Measurements from ENCODE around the gene BTBD17. TPM values are rescaled to one million over a fixed set of nuclear protein-coding genes. Genes with fewer than 3 reads are reported as not detected.

BTBD17 gene
- total RNA-seq, 1 donor from 2014 or later, result 10.8 TPM

DNA sequence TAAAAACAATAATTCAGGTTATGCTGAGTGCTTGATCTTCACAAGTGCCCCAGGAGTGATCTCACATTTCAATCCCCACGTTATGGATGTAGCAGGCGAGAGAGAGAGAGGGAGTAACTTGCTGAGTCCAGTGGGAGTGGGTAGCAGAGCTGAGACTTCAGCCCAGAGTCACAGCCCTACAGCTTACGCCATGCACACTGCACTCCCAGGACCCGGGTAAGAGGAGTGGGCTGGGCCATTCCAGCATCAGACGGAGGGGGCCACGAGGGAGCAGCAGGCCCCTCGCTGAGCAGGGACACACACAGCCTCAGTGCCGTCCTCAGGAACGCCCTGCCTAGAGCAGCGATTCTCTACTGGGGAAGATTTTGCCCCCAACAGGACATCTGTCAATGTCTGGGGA is 45.4 kb downstream of the BTBD17 start:
- Histone ChIP-seq H3K79me2 (ENCODE audit: low read depth) (no peaks in the 10 kb centered on the region), H3K36me3 (no peaks in the 10 kb centered on the region), H3K4me1 (no peaks in the 10 kb centered on the region), H3K27ac (no peak overlapping the region), H4K20me1 (ENCODE audit: low read depth) (no peaks in the 10 kb centered on the region), H3K4me3 (no peak overlapping the region), H3K4me2 (no peak overlapping the region), H3F3A (ENCODE audit: low read depth) (no peaks in the 10 kb centered on the region), H2AFZ (replicated peaks) (no peak overlapping the region), H3K9ac (no peak overlapping the region), H3K9me3 (ENCODE audit: low read depth) (no peaks in the 10 kb centered on the region), H3K27me3 (no peaks in the 10 kb centered on the region)
- Mint-ChIP-seq H3K27ac (peak overlapping the region; percentile 82), H3K36me3 (no peaks in the 10 kb centered on the region), H3K4me1 (peaks cover 4% of the 10 kb centered on the region), H3K9me3 (peaks cover 7% of the 10 kb centered on the region), H3K4me3 (peak overlapping the region; percentile 55), H3K27me3 (ENCODE audit: insufficient read depth, low read depth) (peaks cover 8% of the 10 kb centered on the region)
- no peak for TF ChIP-seq EZH2 (IDR thresholded peaks at IDR 0.05)
- TF ChIP-seq EZH2phosphoT487 (IDR thresholded peaks at IDR 0.05), result no peak
- TF ChIP-seq, protein P1, sequence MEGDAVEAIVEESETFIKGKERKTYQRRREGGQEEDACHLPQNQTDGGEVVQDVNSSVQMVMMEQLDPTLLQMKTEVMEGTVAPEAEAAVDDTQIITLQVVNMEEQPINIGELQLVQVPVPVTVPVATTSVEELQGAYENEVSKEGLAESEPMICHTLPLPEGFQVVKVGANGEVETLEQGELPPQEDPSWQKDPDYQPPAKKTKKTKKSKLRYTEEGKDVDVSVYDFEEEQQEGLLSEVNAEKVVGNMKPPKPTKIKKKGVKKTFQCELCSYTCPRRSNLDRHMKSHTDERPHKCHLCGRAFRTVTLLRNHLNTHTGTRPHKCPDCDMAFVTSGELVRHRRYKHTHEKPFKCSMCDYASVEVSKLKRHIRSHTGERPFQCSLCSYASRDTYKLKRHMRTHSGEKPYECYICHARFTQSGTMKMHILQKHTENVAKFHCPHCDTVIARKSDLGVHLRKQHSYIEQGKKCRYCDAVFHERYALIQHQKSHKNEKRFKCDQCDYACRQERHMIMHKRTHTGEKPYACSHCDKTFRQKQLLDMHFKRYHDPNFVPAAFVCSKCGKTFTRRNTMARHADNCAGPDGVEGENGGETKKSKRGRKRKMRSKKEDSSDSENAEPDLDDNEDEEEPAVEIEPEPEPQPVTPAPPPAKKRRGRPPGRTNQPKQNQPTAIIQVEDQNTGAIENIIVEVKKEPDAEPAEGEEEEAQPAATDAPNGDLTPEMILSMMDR (IDR thresholded peaks at IDR 0.05), result no peak
- DNase-seq (ENCODE audit: low spot score), result no peak

DNA sequence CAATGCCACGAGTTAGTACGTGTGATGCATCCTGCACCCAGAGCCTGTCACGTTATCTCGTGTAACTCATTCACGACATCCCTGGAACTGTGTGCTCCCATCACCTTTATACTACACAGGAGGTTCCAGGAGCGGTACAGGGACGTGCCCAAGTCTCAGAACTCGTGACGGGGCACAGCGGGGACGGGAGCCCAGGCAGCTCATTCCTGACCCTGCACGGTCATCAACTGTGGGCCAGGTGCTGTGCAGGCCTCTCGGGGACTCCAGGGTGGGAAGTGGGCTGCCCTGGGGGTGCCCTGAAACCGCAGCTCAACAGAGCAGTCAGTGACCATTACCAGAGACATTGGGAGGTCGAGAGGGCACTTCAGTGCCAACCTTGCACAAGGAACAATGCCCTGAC is 46.8 kb downstream of the BTBD17 start:
- no peaks in the 10 kb centered on the region for H3K4me1 ChIP-seq
- H3F3A ChIP-seq (ENCODE audit: low read depth), result no peaks in the 10 kb centered on the region
- no peaks in the 10 kb centered on the region for H3K27me3 ChIP-seq
- H3K4me3 Mint-ChIP-seq, result no peak overlapping the region
- no peak overlapping the region for H3K4me3 ChIP-seq
- H3K9me3 Mint-ChIP-seq, result peaks cover 7% of the 10 kb centered on the region
- H3K79me2 ChIP-seq (ENCODE audit: low read depth), result no peaks in the 10 kb centered on the region
- peaks cover 4% of the 10 kb centered on the region for H3K4me1 Mint-ChIP-seq
- TF ChIP-seq EZH2 (IDR thresholded peaks at IDR 0.05) (no peak), EZH2phosphoT487 (IDR thresholded peaks at IDR 0.05) (no peak)
- TF ChIP-seq, protein P1 (IDR thresholded peaks at IDR 0.05), result no peak
- H3K36me3 Mint-ChIP-seq, result no peaks in the 10 kb centered on the region
- no peak overlapping the region for H2AFZ ChIP-seq (replicated peaks)
- no peak for DNase-seq (ENCODE audit: low spot score)
- no peaks in the 10 kb centered on the region for H4K20me1 ChIP-seq (ENCODE audit: low read depth)
- H3K36me3 ChIP-seq, result no peaks in the 10 kb centered on the region
- peaks cover 8% of the 10 kb centered on the region for H3K27me3 Mint-ChIP-seq (ENCODE audit: insufficient read depth, low read depth)
- H3K27ac ChIP-seq, result no peak overlapping the region
- H3K27ac Mint-ChIP-seq, result no peak overlapping the region
- H3K9me3 ChIP-seq (ENCODE audit: low read depth), result no peaks in the 10 kb centered on the region
- H3K9ac ChIP-seq, result no peak overlapping the region
- H3K4me2 ChIP-seq, result no peak overlapping the region

GRCh38 chr17:74309902-74310301 is 51.8 kb downstream of the BTBD17 start:
- no peak overlapping the region for H3K4me3 ChIP-seq
- no peak overlapping the region for H3K4me3 Mint-ChIP-seq
- no peak overlapping the region for H3K27ac ChIP-seq
- H3K4me1 ChIP-seq, result no peaks in the 10 kb centered on the region
- H3F3A ChIP-seq (ENCODE audit: low read depth), result no peaks in the 10 kb centered on the region
- H4K20me1 ChIP-seq (ENCODE audit: low read depth), result no peaks in the 10 kb centered on the region
- H3K27ac Mint-ChIP-seq, result no peak overlapping the region
- no peaks in the 10 kb centered on the region for H3K79me2 ChIP-seq (ENCODE audit: low read depth)
- no peak for DNase-seq (ENCODE audit: low spot score)
- no peak overlapping the region for H2AFZ ChIP-seq (replicated peaks)
- peaks cover 6% of the 10 kb centered on the region for H3K4me1 Mint-ChIP-seq
- peaks cover 7% of the 10 kb centered on the region for H3K9me3 Mint-ChIP-seq
- no peaks in the 10 kb centered on the region for H3K9me3 ChIP-seq (ENCODE audit: low read depth)
- peaks cover 3% of the 10 kb centered on the region for H3K27me3 Mint-ChIP-seq (ENCODE audit: insufficient read depth, low read depth)
- no peak overlapping the region for H3K4me2 ChIP-seq
- no peak overlapping the region for H3K9ac ChIP-seq
- no peaks in the 10 kb centered on the region for H3K27me3 ChIP-seq
- no peaks in the 10 kb centered on the region for H3K36me3 ChIP-seq
- no peaks in the 10 kb centered on the region for H3K36me3 Mint-ChIP-seq
- TF ChIP-seq EZH2phosphoT487 (IDR thresholded peaks at IDR 0.05), result no peak
- TF ChIP-seq, protein P1 (IDR thresholded peaks at IDR 0.05), result no peak
- no peak for TF ChIP-seq EZH2 (IDR thresholded peaks at IDR 0.05)
